NCI-H774 (cell line): Measurements from ENCODE around the gene FGF5.
"Not testable (repeated sequence)": the region's sequence is repeated elsewhere in the genome, so short reads cannot be mapped to it uniquely, and the experiment has no call there.

Experiments
- DNase-seq: peaks from one replicate; lab custom pipeline; 2025; lab: John Stamatoyannopoulos, UW

The FGF5 gene

GRCh38 chr4:80254114-80254513 is 12.3 kb upstream of the FGF5 start:
- DNase-seq: no peak

DNA sequence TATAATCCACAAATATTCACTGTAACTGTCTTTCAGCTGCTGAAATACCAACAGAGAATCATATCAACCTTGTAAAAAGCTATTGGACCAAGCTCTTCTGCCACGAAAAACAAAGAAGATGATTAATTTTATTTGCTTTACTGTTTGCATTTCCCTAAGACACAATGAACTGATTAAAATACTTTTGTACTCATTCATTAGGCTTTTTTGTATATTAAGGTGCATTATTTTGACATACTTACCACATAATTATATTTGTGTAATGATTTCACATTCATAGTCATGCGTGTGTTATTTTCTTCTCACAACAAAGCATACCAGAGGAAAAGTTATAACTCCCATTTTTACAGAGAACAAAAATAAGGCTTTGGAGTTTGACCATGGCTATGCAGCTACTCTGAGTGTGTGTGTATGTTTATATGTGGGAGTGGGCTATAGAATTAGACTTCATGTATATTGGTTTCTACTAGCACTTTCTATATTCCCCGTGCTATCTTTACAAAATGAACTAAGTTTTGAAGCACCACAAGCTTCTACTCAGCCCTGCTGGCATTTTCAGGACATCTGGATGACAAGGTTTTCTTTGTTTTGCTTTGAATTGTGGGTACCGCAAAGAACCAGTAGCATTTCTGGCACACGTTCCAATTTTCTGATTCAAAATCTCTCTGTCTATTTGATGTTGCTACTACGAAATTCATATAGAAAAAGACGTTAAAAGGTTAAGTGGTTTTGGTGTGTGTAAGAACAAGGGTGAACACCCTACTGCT is 11.0 kb upstream of the FGF5 start:
- DNase-seq: no peak

GRCh38 chr4:80257851-80258250 is 8.6 kb upstream of the FGF5 start:
- DNase-seq: no peak

GRCh38 chr4:80259012-80259411 is 7.5 kb upstream of the FGF5 start:
- peak; percentile 68 for DNase-seq

- no peak for DNase-seq
These were observed 6.6 kb upstream of the FGF5 start for GRCh38 chr4:80259817-80260216.

- DNase-seq: no peak
These were observed 4.4 kb upstream of the FGF5 start for GRCh38 chr4:80261989-80262600.

DNA sequence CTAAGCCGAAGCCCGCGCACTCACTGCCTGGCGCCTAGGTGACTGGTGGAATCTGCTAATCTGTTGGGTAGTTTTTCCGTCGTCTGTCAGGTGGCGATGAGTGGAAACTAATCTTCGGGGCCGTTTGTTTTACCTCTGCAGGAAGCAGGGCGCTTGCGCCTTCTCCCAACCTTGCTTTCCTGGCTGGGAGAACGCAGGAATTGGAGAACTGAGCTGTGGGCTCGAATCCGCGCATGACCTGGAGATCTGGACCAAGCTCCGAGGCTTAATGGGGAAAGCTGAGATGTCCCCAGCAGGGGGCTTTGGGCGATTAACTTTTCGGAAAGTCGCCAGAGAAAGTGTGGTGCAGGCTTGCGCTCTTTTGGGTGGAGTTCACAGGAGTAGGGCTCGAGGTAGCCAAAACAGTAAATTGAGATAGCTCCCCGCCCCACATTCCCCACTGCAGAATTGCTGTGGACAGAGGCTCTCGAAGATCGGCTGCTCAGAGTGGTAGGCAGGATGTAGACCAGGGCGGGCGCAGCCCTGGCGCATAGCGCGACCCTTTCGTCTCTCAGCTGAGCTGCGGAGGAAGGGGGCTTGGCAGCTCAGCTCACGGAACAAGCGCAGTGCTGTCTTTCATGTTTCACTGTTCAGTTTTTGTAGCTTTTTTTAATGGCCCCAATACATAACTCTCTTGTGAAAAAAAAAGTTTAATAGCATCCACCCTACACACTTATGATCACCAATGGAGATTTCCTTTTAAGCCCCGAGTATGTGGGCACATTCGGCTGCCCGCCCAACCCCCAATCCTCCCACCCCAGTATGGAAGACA is 2.7 kb upstream of the FGF5 start:
- no peak for DNase-seq

- no peak for DNase-seq
These were observed 2.2 kb upstream of the FGF5 start for GRCh38 chr4:80264352-80264647.

DNA sequence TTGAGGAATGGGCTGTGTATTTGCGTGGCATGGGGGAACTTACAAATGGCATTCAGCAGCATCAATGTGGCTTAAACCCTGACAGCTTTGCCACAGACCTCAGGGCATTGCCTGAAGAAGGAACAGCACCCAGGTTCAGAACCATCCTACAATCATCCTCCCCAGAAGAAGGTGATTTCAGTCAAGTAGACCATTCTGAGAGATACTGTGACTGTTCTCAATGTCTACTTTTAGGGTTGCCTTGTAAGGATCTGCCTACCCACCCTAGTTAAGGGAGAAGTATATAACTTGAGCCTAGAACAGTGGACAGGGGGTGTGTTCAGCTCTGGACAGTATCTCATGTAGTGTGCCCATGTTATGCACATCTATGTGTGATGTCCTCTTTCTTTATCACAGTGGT is 1.6 kb upstream of the FGF5 start:
- DNase-seq: no peak

DNA sequence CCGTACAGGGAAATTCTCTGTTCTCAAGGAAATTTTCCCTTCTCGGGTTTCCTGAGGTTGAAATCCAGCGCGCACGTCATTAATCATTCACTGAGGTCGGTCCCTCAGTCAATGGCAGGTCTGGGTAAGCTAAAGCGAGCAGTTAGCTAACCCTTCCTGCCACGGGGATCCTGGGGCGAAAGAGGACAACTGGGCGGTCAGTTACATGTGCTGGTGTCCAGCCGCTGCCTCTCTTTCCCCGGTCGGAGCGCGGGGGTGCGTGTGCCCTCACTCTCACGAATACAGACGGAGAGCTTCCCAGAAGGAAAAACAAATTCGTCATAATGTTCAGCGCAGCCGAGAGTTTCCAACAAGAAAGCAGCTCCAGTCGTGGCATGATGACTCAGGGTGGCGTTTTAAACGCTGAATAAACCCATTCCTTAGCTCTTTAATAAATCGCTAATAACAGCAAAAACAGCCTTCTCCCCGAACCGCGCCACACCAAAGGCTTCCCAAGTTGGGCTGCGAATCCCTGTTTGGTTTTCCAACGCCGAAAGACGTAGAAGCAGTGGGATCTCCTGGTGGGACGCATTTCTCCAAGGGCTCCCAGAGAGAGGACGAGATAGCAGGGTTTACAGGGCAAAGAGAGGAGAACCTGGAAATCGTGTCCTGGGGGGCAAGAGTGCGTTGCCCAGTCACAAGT is 752 bp upstream of the FGF5 start:
- DNase-seq: no peak

GRCh38 chr4:80266902-80267380 is 477 bp downstream of the FGF5 start:
- DNase-seq: no peak

DNA sequence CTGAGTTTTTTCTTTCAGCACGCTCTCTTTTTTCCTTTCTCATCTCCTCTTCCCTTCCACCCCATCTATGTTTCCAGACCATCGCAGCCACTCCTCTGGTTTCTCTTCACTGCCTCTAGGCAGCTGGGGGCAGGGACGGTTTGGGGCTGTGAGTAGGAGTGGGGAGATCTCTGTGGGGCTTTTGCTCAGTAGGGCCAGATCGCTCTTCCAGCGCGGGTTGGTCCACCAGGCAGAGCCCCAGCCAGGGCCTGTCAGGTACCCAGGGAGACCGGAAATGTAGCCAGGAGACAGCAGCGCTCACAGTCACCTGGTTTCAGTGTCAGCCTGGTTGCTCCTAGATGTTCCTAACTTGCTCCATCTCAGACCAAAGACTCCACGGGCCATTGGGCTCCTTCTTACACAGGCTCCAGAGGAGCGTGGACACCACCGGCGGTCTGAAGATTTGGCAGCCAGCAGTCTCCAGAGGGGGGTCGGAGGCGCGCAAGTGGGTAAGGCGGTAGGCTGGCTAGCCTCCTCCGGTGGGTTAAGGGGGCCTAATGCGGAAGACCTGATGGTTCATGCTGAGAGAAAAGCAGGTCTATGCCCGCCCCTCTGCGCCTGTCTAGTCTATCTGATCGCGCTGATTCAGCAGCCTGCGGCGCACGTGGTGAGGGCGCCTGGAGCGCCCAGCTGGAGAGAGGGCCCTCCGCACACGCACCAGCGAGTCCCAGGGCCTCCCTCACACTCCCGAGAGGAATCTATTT is 1.8 kb downstream of the FGF5 start:
- no peak for DNase-seq

- DNase-seq: no peak
These were observed 2.5 kb downstream of the FGF5 start for GRCh38 chr4:80268936-80269335.

DNA sequence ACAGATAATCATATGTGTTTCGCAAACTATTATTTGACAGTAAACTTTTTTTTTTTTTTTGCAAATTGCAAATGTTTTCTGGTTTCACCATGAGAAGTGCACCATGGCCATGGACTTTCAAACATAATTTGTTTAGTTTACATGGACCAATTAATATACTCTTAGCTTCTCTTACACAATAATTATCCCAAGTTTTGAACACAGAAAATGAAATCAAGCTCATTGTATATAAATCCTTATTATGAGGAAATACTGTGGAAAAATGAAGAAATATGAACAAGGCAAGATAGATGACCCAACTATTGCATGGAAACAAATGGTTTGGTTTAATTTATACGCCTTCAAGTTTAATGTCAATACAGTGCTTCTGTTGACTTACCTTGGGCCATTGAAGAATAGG is 3.9 kb downstream of the FGF5 start:
- no peak for DNase-seq

DNA sequence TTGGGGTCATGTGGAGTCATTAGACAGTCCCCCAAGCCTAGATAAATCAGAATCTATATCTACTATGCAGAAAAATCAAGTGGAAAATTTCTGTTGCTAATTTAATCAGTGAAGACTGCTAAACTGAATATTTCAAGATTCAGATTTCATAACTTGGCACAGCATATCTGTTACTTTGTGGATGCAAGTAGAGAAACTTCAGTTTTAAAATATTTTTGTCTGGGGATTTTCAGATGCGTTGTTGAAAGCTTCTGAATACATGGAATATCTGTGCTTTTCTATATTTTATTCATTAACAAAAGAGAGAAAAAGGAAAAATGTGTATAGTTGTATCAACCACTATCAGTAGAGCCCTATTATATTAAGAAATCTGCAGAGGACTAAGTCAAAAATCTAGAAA is 4.4 kb downstream of the FGF5 start:
- no peak for DNase-seq

- DNase-seq: no peak
These were observed 5.3 kb downstream of the FGF5 start for GRCh38 chr4:80271801-80272200.

- no peak for DNase-seq
These were observed 10.5 kb downstream of the FGF5 start for GRCh38 chr4:80276931-80277330.

GRCh38 chr4:80279751-80280150 is 13.3 kb downstream of the FGF5 start:
- DNase-seq: no peak

DNA sequence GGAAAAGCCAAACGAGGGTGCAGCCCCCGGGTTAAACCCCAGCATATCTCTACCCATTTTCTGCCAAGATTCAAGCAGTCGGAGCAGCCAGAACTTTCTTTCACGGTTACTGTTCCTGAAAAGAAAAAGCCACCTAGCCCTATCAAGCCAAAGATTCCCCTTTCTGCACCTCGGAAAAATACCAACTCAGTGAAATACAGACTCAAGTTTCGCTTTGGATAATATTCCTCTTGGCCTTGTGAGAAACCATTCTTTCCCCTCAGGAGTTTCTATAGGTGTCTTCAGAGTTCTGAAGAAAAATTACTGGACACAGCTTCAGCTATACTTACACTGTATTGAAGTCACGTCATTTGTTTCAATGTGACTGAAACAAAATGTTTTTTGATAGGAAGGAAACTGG is 20.0 kb downstream of the FGF5 start:
- DNase-seq: no peak

- not testable (repeated sequence) for DNase-seq
These were observed 24.2 kb downstream of the FGF5 start for GRCh38 chr4:80290665-80291064.

DNA sequence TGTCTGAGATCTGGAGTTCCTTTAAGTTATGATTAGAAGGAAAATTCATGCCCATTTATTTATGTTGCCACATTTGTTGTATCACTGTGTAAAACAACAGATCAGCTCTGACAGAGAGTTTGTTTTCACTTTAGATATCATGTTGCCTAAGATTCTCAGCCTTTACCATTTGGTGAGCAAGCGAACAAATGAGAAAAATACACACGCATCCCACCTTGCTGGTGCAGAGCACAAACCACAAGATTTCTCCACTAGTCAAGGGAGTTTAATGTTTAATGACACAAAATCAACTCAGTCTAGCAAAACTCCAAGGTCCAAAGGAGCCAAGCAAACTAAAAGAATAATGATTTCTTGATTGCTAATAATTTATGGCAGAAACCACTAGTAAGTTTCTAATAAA is 27.7 kb downstream of the FGF5 start:
- DNase-seq: no peak

DNA sequence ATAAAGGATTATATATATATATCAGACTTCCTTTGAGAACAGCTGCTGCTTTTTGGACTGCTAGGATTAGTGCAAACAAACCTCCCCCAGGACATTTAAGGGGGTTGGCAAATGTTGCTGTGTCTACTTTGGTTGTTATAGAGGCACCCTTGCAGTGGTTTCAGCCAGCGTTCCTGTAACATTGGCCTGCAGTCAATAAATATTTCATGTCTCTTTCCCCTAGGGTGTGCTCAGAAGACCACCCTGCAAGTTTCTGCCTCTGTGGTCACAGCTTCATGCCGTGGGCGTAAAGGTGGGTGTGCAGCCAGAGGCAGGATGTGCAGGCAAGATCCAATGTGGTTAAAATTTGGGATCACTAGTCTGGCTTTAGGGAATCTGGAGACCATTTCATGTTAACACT is 28.9 kb downstream of the FGF5 start:
- DNase-seq: no peak
